H1 (cell line): ENCODE results near the gene CFAP210. TPM values are rescaled to one million over a fixed set of nuclear protein-coding genes. Genes with fewer than 3 reads are reported as not detected.

Experiments
- CTCF ChIA-PET: fragments of 300-600 bp; sonication (Branson Sonifier 250); formaldehyde crosslinking; loops from one replicate; lab custom pipeline; 2021; ENCODE audit not compliant: partially characterized antibody; lab: Charles Lee
- POLR2A ChIA-PET: fragments of 300-600 bp; sonication (Branson Sonifier 250); formaldehyde crosslinking; loops from one replicate; lab custom pipeline; 2021; ENCODE audit warnings: inconsistent platforms; ENCODE audit not compliant: partially characterized antibody; lab: Charles Lee
- DNase-seq, 2 experiments: peaks; one replicate each; pipeline versions ENCODE4 v3.0.0 to v3.0.0-alpha.2; 2010 to 2022; ENCODE audit warnings: low spot score in 2 of 2, low read depth in 1 of 2, mixed read lengths in 1 of 2
- FAIRE-seq: peaks from 2 replicates; lab custom pipeline; 2011; peaks lifted over from hg19 to GRCh38; lab: Jason Lieb, UNC
- H2AFZ ChIP-seq: 2 replicates; pipeline ENCODE4 v1.8.1; 2012; ENCODE audit warnings: low read length, inconsistent platforms
- H2AK5ac ChIP-seq: 2 replicates; pipeline ENCODE4 v1.6.1; 2013; ENCODE audit warnings: low read depth, low read length
- H2BK120ac ChIP-seq: replicated peaks from 2 replicates; pipeline ENCODE3; 2013; ENCODE audit warnings: low read depth, low read length, inconsistent platforms
- H2BK12ac ChIP-seq: 2 replicates; pipeline ENCODE4 v1.6.1; 2013; ENCODE audit warnings: low read depth, low read length
- H2BK15ac ChIP-seq: 2 replicates; pipeline ENCODE4 v1.6.1; 2013; ENCODE audit warnings: low read length
- H2BK20ac ChIP-seq: 2 replicates; pipeline ENCODE4 v1.6.1; 2013; ENCODE audit warnings: low read length
- H2BK5ac ChIP-seq: 2 replicates; pipeline ENCODE4 v1.6.1; 2013; ENCODE audit warnings: low read depth, low read length
- H3K14ac ChIP-seq: 2 replicates; pipeline ENCODE4 v1.6.1; 2013; ENCODE audit warnings: inconsistent platforms; ENCODE audit not compliant: insufficient read length
- H3K18ac ChIP-seq: 2 replicates; pipeline ENCODE4 v1.6.1; 2013; ENCODE audit warnings: low read length; ENCODE audit errors: extremely low read depth
- H3K23ac ChIP-seq: 2 replicates; pipeline ENCODE4 v1.6.1; 2013; ENCODE audit warnings: inconsistent platforms; ENCODE audit not compliant: insufficient read length
- H3K23me2 ChIP-seq: 2 replicates; pipeline ENCODE4 v1.6.1; 2013; ENCODE audit warnings: low read depth, low read length
- H3K27ac ChIP-seq: 2 replicates; pipeline ENCODE4 v1.6.1; 2011; ENCODE audit warnings: low read depth, low read length, inconsistent platforms
- H3K27me3 ChIP-seq, 4 experiments: replicated peaks in 1 of 4; 1 replicate in 1 of 4; 2 replicates in 3 of 4; pipeline versions ENCODE4 v1.6.1 to v1.8.1; 2011 to 2013; ENCODE audit warnings: low read length in 3 of 4, mild to moderate bottlenecking in 3 of 4, inconsistent platforms in 2 of 4, mixed read lengths in 2 of 4, moderate library complexity in 1 of 4; ENCODE audit not compliant: control insufficient read depth in 3 of 4, insufficient read depth in 3 of 4; ENCODE audit errors: extremely low read depth in 1 of 4
- H3K36me3 ChIP-seq, 4 experiments: 2 replicates each; pipeline versions ENCODE4 v1.6.1 to v1.8.1; 2011 to 2013; ENCODE audit warnings: mild to moderate bottlenecking in 4 of 4, low read length in 3 of 4, moderate library complexity in 2 of 4, control low read depth in 1 of 4, inconsistent platforms in 1 of 4; ENCODE audit not compliant: insufficient read depth in 4 of 4, control insufficient read depth in 2 of 4
- H3K4ac ChIP-seq: replicated peaks from 2 replicates; pipeline ENCODE3; 2013; ENCODE audit warnings: low read length, low read depth, mixed read lengths, inconsistent platforms; ENCODE audit not compliant: insufficient read length
- H3K4me1 ChIP-seq, 4 experiments: replicated peaks in 1 of 4; 1 replicate in 1 of 4; 2 replicates in 3 of 4; pipeline versions ENCODE4 v1.6.1 to v1.8.1; 2011 to 2013; ENCODE audit warnings: low read length in 3 of 4, inconsistent platforms in 2 of 4, mixed read lengths in 1 of 4; ENCODE audit not compliant: insufficient read depth in 4 of 4, control insufficient read depth in 3 of 4
- H3K4me2 ChIP-seq, 2 experiments: 2 replicates each; pipeline versions ENCODE4 v1.6.1 to v1.8.1; 2011 to 2013; ENCODE audit warnings: low read depth in 2 of 2, low read length in 2 of 2, control low read depth in 1 of 2, inconsistent platforms in 1 of 2, mild to moderate bottlenecking in 1 of 2; ENCODE audit not compliant: insufficient read depth in 1 of 2
- H3K4me3 ChIP-seq, 4 experiments: fragments of 200-600, 300-600 bp in 1 of 4; sonication (generic), shearing (Covaris generic), sonication (Bioruptor Twin) in 1 of 4; 2 replicates each; pipeline versions ENCODE4 v1.5.1 to v1.8.1; 2011 to 2016; ENCODE audit warnings: low read length in 4 of 4, low read depth in 3 of 4, control low read depth in 2 of 4, inconsistent platforms in 2 of 4, mild to moderate bottlenecking in 2 of 4, mixed read lengths in 1 of 4, moderate library complexity in 1 of 4; ENCODE audit not compliant: insufficient read depth in 2 of 4; ENCODE audit errors: extremely low read depth in 1 of 4
- H3K56ac ChIP-seq: replicated peaks from 2 replicates; pipeline ENCODE3; 2013; ENCODE audit warnings: low read depth, mild to moderate bottlenecking, mixed read lengths, low read length, inconsistent platforms; ENCODE audit not compliant: insufficient read length
- H3K79me1 ChIP-seq: 2 replicates; pipeline ENCODE4 v1.6.1; 2013; ENCODE audit warnings: low read depth, low read length, control low read depth
- H3K79me2 ChIP-seq, 2 experiments: 2 replicates each; pipeline versions ENCODE4 v1.6.1 to v1.8.1; 2012 to 2013; ENCODE audit warnings: low read length in 2 of 2, mild to moderate bottlenecking in 2 of 2, inconsistent platforms in 1 of 2; ENCODE audit not compliant: insufficient read depth in 2 of 2, control insufficient read depth in 1 of 2
- H3K9ac ChIP-seq, 4 experiments: replicated peaks in 1 of 4; 1 replicate in 1 of 4; 2 replicates in 3 of 4; pipeline versions ENCODE4 v1.6.1 to v1.8.1; 2011 to 2013; ENCODE audit warnings: low read depth in 3 of 4, low read length in 3 of 4, control low read depth in 2 of 4, mild to moderate bottlenecking in 2 of 4, moderate library complexity in 2 of 4, inconsistent platforms in 1 of 4; ENCODE audit errors: extremely low read depth in 1 of 4
- H3K9me3 ChIP-seq, 2 experiments: 2 replicates each; pipeline versions ENCODE4 v1.6.1 to v1.8.1; 2012 to 2013; ENCODE audit warnings: mild to moderate bottlenecking in 2 of 2, moderate library complexity in 2 of 2, control low read depth in 1 of 2, inconsistent platforms in 1 of 2, low read depth in 1 of 2, low read length in 1 of 2, mixed read lengths in 1 of 2; ENCODE audit not compliant: insufficient read depth in 2 of 2
- H4K20me1 ChIP-seq, 2 experiments: replicated peaks in 1 of 2; 2 replicates each; pipeline versions ENCODE3 to v1.8.1; 2011 to 2013; ENCODE audit warnings: inconsistent platforms in 2 of 2, low read length in 2 of 2, mild to moderate bottlenecking in 1 of 2; ENCODE audit not compliant: insufficient read depth in 2 of 2, control insufficient read depth in 1 of 2
- H4K5ac ChIP-seq: 2 replicates; pipeline ENCODE4 v1.6.1; 2013; ENCODE audit warnings: low read length, low read depth, mixed read lengths, inconsistent platforms; ENCODE audit not compliant: insufficient read length
- H4K8ac ChIP-seq: 2 replicates; pipeline ENCODE4 v1.8.0; 2013; ENCODE audit warnings: mild to moderate bottlenecking, moderate library complexity, low read length, inconsistent platforms; ENCODE audit not compliant: insufficient read depth; ENCODE audit errors: extremely low read depth
- H4K91ac ChIP-seq: replicated peaks from 2 replicates; pipeline ENCODE3; 2013; ENCODE audit warnings: low read length, mixed read lengths, inconsistent platforms; ENCODE audit not compliant: insufficient read length
- BRCA1 ChIP-seq: IDR thresholded peaks from 2 replicates; pipeline ENCODE4 v1.6.1; 2012; ENCODE audit warnings: low read depth, low read length, improper control_type of control experiment
- CBX5 ChIP-seq: fragments of 300-800, 300-1000 bp; sonication (generic); IDR thresholded peaks from 2 replicates; pipeline ENCODE4 v1.7.1; 2016; ENCODE audit warnings: antibody characterized with exemption, low read length, low read depth
- CBX8 ChIP-seq: fragments of 300-800, 300-1000 bp; sonication (generic); IDR thresholded peaks from 2 replicates; pipeline ENCODE4 v1.7.1; 2016; ENCODE audit warnings: low read depth, low read length, borderline replicate concordance
- EGR1 ChIP-seq: IDR thresholded peaks from 2 replicates; pipeline ENCODE4 v1.6.1; 2011; ENCODE audit warnings: low read depth, low read length, borderline replicate concordance
- EZH2 ChIP-seq: fragments of 200-600 bp; sonication (generic); IDR thresholded peaks from 2 replicates; pipeline ENCODE4 v1.7.1; 2012; ENCODE audit warnings: low read depth, mild to moderate bottlenecking, moderate library complexity, low read length, inconsistent platforms; ENCODE audit not compliant: severe bottlenecking
- HDAC6 ChIP-seq: IDR thresholded peaks from one replicate; pipeline ENCODE4 v1.7.1; 2012; ENCODE audit warnings: low read depth, mild to moderate bottlenecking, inconsistent platforms, low read length, moderate library complexity
- KDM4A ChIP-seq: IDR thresholded peaks from one replicate; pipeline ENCODE4 v1.7.1; 2012; ENCODE audit warnings: low read depth, mild to moderate bottlenecking, moderate library complexity, low read length, inconsistent platforms; ENCODE audit not compliant: severe bottlenecking
- KDM5A ChIP-seq: fragments of 200-600 bp; IDR thresholded peaks from 2 replicates; pipeline ENCODE4 v1.7.1; 2012; ENCODE audit warnings: mild to moderate bottlenecking, low read length, inconsistent platforms, mixed read lengths
- NRF1 ChIP-seq: IDR thresholded peaks from 2 replicates; pipeline ENCODE4 v1.6.1; 2011; ENCODE audit warnings: mild to moderate bottlenecking, low read depth, low read length, improper control_type of control experiment
- POLR2AphosphoS5 ChIP-seq: IDR thresholded peaks from 2 replicates; pipeline ENCODE4 v1.6.1; 2011; ENCODE audit warnings: low read depth, low read length
- RAD21 ChIP-seq, 2 experiments: IDR thresholded peaks in 1 of 2; conservative IDR thresholded peaks in 1 of 2; 2 replicates each; pipeline ENCODE4 v1.6.1; 2011; ENCODE audit warnings: low read depth in 2 of 2, low read length in 2 of 2, improper control_type of control experiment in 1 of 2, inconsistent platforms in 1 of 2, mild to moderate bottlenecking in 1 of 2, moderate library complexity in 1 of 2
- RFX5 ChIP-seq: IDR thresholded peaks from 2 replicates; pipeline ENCODE4 v1.6.1; 2011; ENCODE audit warnings: low read depth, low read length, improper control_type of control experiment, borderline replicate concordance
- SP4 ChIP-seq: IDR thresholded peaks from 2 replicates; pipeline ENCODE4 v1.6.1; 2012; ENCODE audit warnings: low read length, inconsistent platforms
- SRF ChIP-seq: IDR thresholded peaks from 2 replicates; pipeline ENCODE4 v1.6.1; 2011; ENCODE audit warnings: mild to moderate bottlenecking, low read depth, low read length, moderate library complexity
- WGBS, 2 experiments: shearing (Covaris generic) in 1 of 2; methylation state at CpG; one replicate each; pipeline versions ENCODE4 v1.1.6 to v1.1.7; 2013 to 2015; ENCODE audit warnings: low lambda C conversion rate in 2 of 2, mixed read lengths in 2 of 2, inconsistent platforms in 1 of 2, low coverage in 1 of 2, missing lambda C conversion rate in 1 of 2; ENCODE audit not compliant: insufficient replicate concordance in 2 of 2, insufficient coverage in 1 of 2, insufficient read length in 1 of 2; ENCODE audit errors: extremely low coverage in 1 of 2, missing lambda C conversion rate in 1 of 2; 5-methylcytosine and 5-hydroxymethylcytosine counted together
- polyA plus RNA-seq, 7 experiments: library from polyadenylated mRNA; depleted of rRNA in 3 of 7; stranded (reverse) in 5 of 7; unstranded in 2 of 7; fragments of >200 nt in 5 of 7; fragments of 200-250 nt in 2 of 7; gene quantifications; 1 replicate in 5 of 7; 2 replicates in 1 of 7; 4 replicates in 1 of 7; pipeline versions ENCODE4 v1.2.1 to v1.2.3, GENCODE V29; 2011 to 2013; ENCODE audit warnings: missing spikeins in 2 of 7, mixed read lengths in 2 of 7
- total RNA-seq: library from RNA; stranded (reverse); fragmentation: NEBNext Ultra II Directional; extraction: Animal tissue kit (Norgen Biotek cat#: 25700); gene quantifications from 2 replicates; pipeline ENCODE4 v1.2.1, GENCODE V29; 2021

Gene CFAP210
- total and polyA plus RNA-seq, 2 of the 8 experiments (the other 6 are each of a cell fraction or from before 2014, with no cell fraction given): 0.06 to 0.37 TPM

GRCh38 chr2:169693360-169693759 is 845 bp downstream of the CFAP210 start:
- Histone ChIP-seq H2BK12ac (no peak overlapping the region), H2BK15ac (no peak overlapping the region), H3K36me3 (peaks cover 0 to 13% (median 0%) of the 10 kb centered on the region in 4 experiments; a peak in 2 of 8 replicates), H3K23ac (no peak overlapping the region), H3K4ac (no peak overlapping the region), H3K56ac (no peak overlapping the region), H2AFZ (no peak overlapping the region), H3K4me1 (peaks cover 0 to 1% (median 0%) of the 10 kb centered on the region in 4 experiments; a peak in 1 of 7 replicates), H3K27ac (no peak overlapping the region), H2BK20ac (no peak overlapping the region), H3K9ac (0 out of 7 replicates have a peak overlapping the region, but pooled peaks of 1 of the 4 experiments have one; percentile 6), H2BK5ac (no peak overlapping the region), H3K9me3 (no peaks in the 10 kb centered on the region), H3K23me2 (peaks cover 5% of the 10 kb centered on the region), H3K4me2 (peak overlapping the region; percentile 66 to 98; a peak in 2 of 4 replicates), H3K18ac (no peak overlapping the region), H3K14ac (no peak overlapping the region), H3K79me1 (no peaks in the 10 kb centered on the region), H4K5ac (no peak overlapping the region), H4K8ac (no peak overlapping the region), H3K4me3 (peak overlapping the region in 2 of 4 experiments; percentile 75 to 93; a peak in 5 of 8 replicates), H2BK120ac (no peak overlapping the region), H4K20me1 (no peaks in the 10 kb centered on the region), H4K91ac (no peak overlapping the region), H3K27me3 (no peaks in the 10 kb centered on the region), H2AK5ac (no peak overlapping the region), H3K79me2 (no peaks in the 10 kb centered on the region)
- FAIRE-seq (no peak), DNase-seq (no peak)
- CTCF ChIA-PET: interaction anchor here (0.6 to 1.3 kb wide), 4 partner anchors 96 to 1756 kb away, joined by 3 to 4 read pairs (median 3); no protein-coding TSS in a partner anchor
- POLR2A ChIA-PET: interaction anchor here (1.1 to 2.5 kb wide), 6 partner anchors 9 to 107 kb away, joined by 3 to 6 read pairs (median 4); partner anchors contain the start of gene KLHL23
- 58% methylated on average over 4 of the region's 4 CpGs; no CpG with 5 or more reads in 1 of the 2 experiments for WGBS, 2 experiments
- no peak for TF ChIP-seq BRCA1
- no peak for TF ChIP-seq SRF
- TF ChIP-seq CBX8: no peak
- TF ChIP-seq SP4: no peak
- no peak for TF ChIP-seq EGR1
- no peak for TF ChIP-seq EZH2
- TF ChIP-seq RAD21 (IDR thresholded peaks at IDR 0.05 in 1 of 2, conservative IDR thresholded peaks at IDR 0.05 in 1 of 2; ENCODE audit: low read depth in 2 of 2, low read length in 2 of 2): no peak
- TF ChIP-seq KDM5A: no peak
- no peak for TF ChIP-seq RFX5
- TF ChIP-seq CBX5: no peak
- TF ChIP-seq KDM4A: no peak
- no peak for TF ChIP-seq NRF1
- no peak for TF ChIP-seq HDAC6
- no peak for TF ChIP-seq POLR2AphosphoS5
